T-helper 22 cell (primary cell): ENCODE measurements around the gene BRD4.

Experiments
- DNase-seq: peaks from one replicate; pipeline ENCODE4 v3.0.0-alpha.2; 2020; ENCODE audit warnings: low read depth

The BRD4 gene

GRCh38 chr19:15248106-15248505, 84.2 kb downstream of the BRD4 start:
- no peak for DNase-seq

- DNase-seq = no peak
Measured at GRCh38 chr19:15247107-15248014, 85.0 kb downstream of the BRD4 start.

- no peak for DNase-seq
Measured at GRCh38 chr19:15246198-15246481, 86.2 kb downstream of the BRD4 start.

GRCh38 chr19:15245370-15246197, 86.8 kb downstream of the BRD4 start:
- no peak for DNase-seq

DNA sequence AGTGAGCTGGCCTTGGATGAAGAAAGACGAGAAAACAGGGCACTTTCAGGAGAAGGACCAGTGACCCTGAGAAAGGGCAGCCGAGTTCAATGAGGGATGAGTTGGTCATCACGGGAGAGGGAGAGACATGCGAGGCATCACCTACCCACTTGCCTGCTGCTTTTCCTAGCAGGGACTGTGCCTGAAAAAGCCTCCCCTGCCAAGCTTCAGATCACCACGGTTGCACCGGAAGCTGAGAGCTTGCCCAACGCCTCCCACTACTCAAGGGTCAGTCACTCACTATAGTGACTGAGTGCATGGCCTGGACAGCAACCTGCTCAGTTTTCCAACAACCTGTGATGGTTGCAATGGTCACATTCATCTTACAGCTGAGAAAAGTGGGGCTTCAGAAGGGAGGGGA, 87.5 kb downstream of the BRD4 start:
- no peak for DNase-seq

- no peak for DNase-seq
Measured at GRCh38 chr19:15244106-15244803, 88.1 kb downstream of the BRD4 start.

GRCh38 chr19:15243236-15243957, 88.9 kb downstream of the BRD4 start:
- DNase-seq = no peak

GRCh38 chr19:15241259-15241910, 91.0 kb downstream of the BRD4 start:
- DNase-seq = no peak

GRCh38 chr19:15240515-15240914, 91.8 kb downstream of the BRD4 start:
- DNase-seq = no peak

- no peak for DNase-seq
Measured at GRCh38 chr19:15239337-15239949, 92.9 kb downstream of the BRD4 start.

- DNase-seq = no peak
Measured at GRCh38 chr19:15238639-15239155, 93.6 kb downstream of the BRD4 start.

- no peak for DNase-seq
Measured at GRCh38 chr19:15237759-15238638, 94.3 kb downstream of the BRD4 start.

- DNase-seq = no peak
Measured at GRCh38 chr19:15236886-15237285, 95.5 kb downstream of the BRD4 start.

DNA sequence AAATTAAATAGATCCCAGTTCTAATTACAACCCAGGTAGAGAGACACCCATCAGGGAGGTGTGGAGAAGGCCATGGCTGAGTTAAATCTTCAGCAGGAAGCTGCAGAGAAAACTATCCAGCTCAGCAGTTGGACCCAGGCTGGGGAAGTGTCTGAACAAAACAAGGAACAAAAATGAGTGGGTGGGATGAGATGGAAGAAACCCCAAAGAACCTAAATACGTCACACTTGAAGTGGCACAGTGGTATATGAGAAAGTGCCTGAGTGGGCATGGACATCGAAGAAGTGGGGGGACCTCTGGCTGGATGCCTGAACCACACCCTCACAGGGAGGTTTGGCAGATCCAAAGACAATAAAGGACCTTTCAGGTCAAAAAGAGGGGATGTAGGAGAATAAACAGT, 96.6 kb downstream of the BRD4 start:
- no peak for DNase-seq

GRCh38 chr19:15234431-15235130, 97.8 kb downstream of the BRD4 start:
- no peak for DNase-seq

GRCh38 chr19:15231271-15231670, 101.1 kb downstream of the BRD4 start:
- no peak for DNase-seq

- no peak for DNase-seq
Measured at GRCh38 chr19:15227261-15227660, 105.1 kb downstream of the BRD4 start.

DNA sequence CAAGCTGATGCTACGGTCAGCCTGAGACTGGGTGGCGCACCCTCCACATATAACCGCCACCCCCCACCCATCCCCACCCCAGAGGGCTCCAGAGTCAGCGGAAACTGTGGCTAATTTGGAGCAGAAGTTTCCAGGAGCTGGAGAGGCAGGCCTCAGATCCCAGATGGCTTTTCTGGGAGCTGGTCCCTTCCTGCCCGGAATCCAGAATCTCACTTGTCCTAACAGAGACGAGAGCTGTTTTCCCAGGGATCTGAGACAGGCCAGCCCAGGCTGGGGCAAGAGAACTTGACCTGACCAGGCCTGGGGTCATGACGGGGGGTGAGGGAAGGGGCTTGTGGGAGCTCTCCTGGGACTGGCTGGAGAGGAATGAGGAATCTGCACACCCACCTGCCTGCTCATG, 106.6 kb downstream of the BRD4 start:
- no peak for DNase-seq
